DOHH2 (cell line): ENCODE measurements around the gene CYFIP2.
A peak's percentile ranks its signal among the peaks of the same experiment; 100 is the strongest.

Experiments
- H3F3A ChIP-seq: fragments of 200-600 bp; sonication (generic), shearing (Covaris generic); 2 replicates; pipeline ENCODE4 v1.6.0; 2016; ENCODE audit warnings: antibody characterized with exemption, mild to moderate bottlenecking; ENCODE audit not compliant: control insufficient read depth, insufficient read depth
- H3K27ac ChIP-seq: fragments of 200-600 bp; sonication (generic); 2 replicates; pipeline ENCODE4 v1.5.1; 2014; ENCODE audit warnings: low read depth, mild to moderate bottlenecking, low read length, moderate library complexity
- H3K27me3 ChIP-seq: fragments of 200-600 bp; sonication (generic); 2 replicates; pipeline ENCODE4 v1.6.1; 2014; ENCODE audit warnings: mild to moderate bottlenecking, low read length, mixed read lengths; ENCODE audit not compliant: control insufficient read depth
- H3K36me3 ChIP-seq: fragments of 200-600 bp; sonication (generic); 2 replicates; pipeline ENCODE4 v1.6.1; 2014; ENCODE audit warnings: mild to moderate bottlenecking, low read length, moderate library complexity, mixed read lengths; ENCODE audit not compliant: control insufficient read depth
- H3K4me1 ChIP-seq: fragments of 200-600 bp; sonication (generic); 2 replicates; pipeline ENCODE4 v1.6.1; 2014; ENCODE audit warnings: mild to moderate bottlenecking, low read length, mixed read lengths; ENCODE audit not compliant: control insufficient read depth
- H3K4me2 ChIP-seq: fragments of 200-600 bp; sonication (generic); 2 replicates; pipeline ENCODE4 v1.6.0; 2014; ENCODE audit warnings: mild to moderate bottlenecking, low read length, moderate library complexity
- H3K4me3 ChIP-seq: fragments of 200-600 bp; sonication (generic); 2 replicates; pipeline ENCODE4 v1.5.1; 2014; ENCODE audit warnings: mild to moderate bottlenecking, low read length, mixed read lengths
- H3K79me2 ChIP-seq: fragments of 200-600 bp; sonication (generic); 2 replicates; pipeline ENCODE4 v1.6.1; 2014; ENCODE audit warnings: mild to moderate bottlenecking, low read length, mixed read lengths; ENCODE audit not compliant: control insufficient read depth
- H3K9me2 ChIP-seq: fragments of 200-600 bp; sonication (generic); replicated peaks from 2 replicates; pipeline ENCODE4 v1.6.1; 2014; ENCODE audit warnings: mild to moderate bottlenecking, low read length, mixed read lengths; ENCODE audit not compliant: control insufficient read depth
- H3K9me3 ChIP-seq: fragments of 200-600 bp; sonication (generic); 2 replicates; pipeline ENCODE4 v1.6.1; 2014; ENCODE audit warnings: antibody characterized with exemption, low read length, mixed read lengths; ENCODE audit not compliant: control insufficient read depth, insufficient read depth
- H4K20me1 ChIP-seq: fragments of 200-600 bp; sonication (generic); 2 replicates; pipeline ENCODE4 v1.6.0; 2014; ENCODE audit warnings: low read depth, mild to moderate bottlenecking, antibody characterized with exemption, low read length, moderate library complexity; ENCODE audit not compliant: control insufficient read depth, insufficient read depth
- CTCF ChIP-seq: fragments of 200-600 bp; sonication (generic); IDR thresholded peaks from one replicate; pipeline ENCODE4 v1.5.1; 2014; ENCODE audit warnings: antibody characterized with exemption, mild to moderate bottlenecking, low read depth, low read length; ENCODE audit not compliant: poor library complexity, severe bottlenecking
- EZH2phosphoT487 ChIP-seq: fragments of 200-600 bp; sonication (generic); IDR thresholded peaks from 2 replicates; pipeline ENCODE4 v1.6.1; 2017; ENCODE audit warnings: borderline replicate concordance, mild to moderate bottlenecking, antibody characterized with exemption, low read length, moderate library complexity, mixed read lengths

The CYFIP2 gene

GRCh38 chr5:157306692-157307471 is 41.0 kb downstream of the CYFIP2 start:
- no peaks in the 10 kb centered on the region for H3F3A ChIP-seq
- no peaks in the 10 kb centered on the region for H3K79me2 ChIP-seq
- no peak overlapping the region for H3K27ac ChIP-seq
- H3K9me3 ChIP-seq = no peaks in the 10 kb centered on the region
- H3K36me3 ChIP-seq = peaks cover 94% of the 10 kb centered on the region
- H3K27me3 ChIP-seq = no peaks in the 10 kb centered on the region
- no peak overlapping the region for H3K4me2 ChIP-seq
- peaks cover 16% of the 10 kb centered on the region for H3K4me1 ChIP-seq
- TF ChIP-seq CTCF = no peak
- TF ChIP-seq EZH2phosphoT487 = no peak
- H4K20me1 ChIP-seq = no peaks in the 10 kb centered on the region
- H3K4me3 ChIP-seq = no peak overlapping the region
- H3K9me2 ChIP-seq = no peaks in the 10 kb centered on the region

GRCh38 chr5:157308836-157309465 is 43.0 kb downstream of the CYFIP2 start:
- Histone ChIP-seq H3K9me2 (no peaks in the 10 kb centered on the region), H3K9me3 (no peaks in the 10 kb centered on the region), H3K4me2 (no peak overlapping the region), H3K27ac (no peak overlapping the region), H3K79me2 (no peaks in the 10 kb centered on the region), H3K36me3 (peaks cover 88% of the 10 kb centered on the region), H3K27me3 (no peaks in the 10 kb centered on the region), H4K20me1 (no peaks in the 10 kb centered on the region), H3F3A (0 out of 2 replicates have a peak, but pooled peaks cover 4% of the 10 kb centered on the region), H3K4me3 (no peak overlapping the region), H3K4me1 (peaks cover 19% of the 10 kb centered on the region)
- TF ChIP-seq CTCF (peak; percentile 24), EZH2phosphoT487 (no peak)

GRCh38 chr5:157309796-157310195 is 43.9 kb downstream of the CYFIP2 start:
- Histone ChIP-seq H3K4me3 (no peak overlapping the region), H3K79me2 (no peaks in the 10 kb centered on the region), H4K20me1 (no peaks in the 10 kb centered on the region), H3K9me2 (no peaks in the 10 kb centered on the region), H3K4me2 (no peak overlapping the region), H3K36me3 (peaks cover 88% of the 10 kb centered on the region), H3F3A (0 out of 2 replicates have a peak, but pooled peaks cover 4% of the 10 kb centered on the region), H3K27me3 (no peaks in the 10 kb centered on the region), H3K9me3 (no peaks in the 10 kb centered on the region), H3K4me1 (peaks cover 19% of the 10 kb centered on the region), H3K27ac (no peak overlapping the region)
- TF ChIP-seq CTCF = no peak
